HG03558 (cell line): ENCODE measurements around the gene EVI2A.
"Not testable (repeated sequence)": the region's sequence is repeated elsewhere in the genome, so short reads cannot be mapped to it uniquely, and the experiment has no call there.

Experiments used
- ATAC-seq: cut with Tn5 transposase; IDR thresholded peaks from one replicate; pipeline ENCODE4 v1.9.1; 2021; ENCODE audit warnings: moderate number of reproducible peaks; ENCODE audit not compliant: unreplicated experiment; ENCODE audit errors: extremely low read depth

EVI2A gene, protein sequence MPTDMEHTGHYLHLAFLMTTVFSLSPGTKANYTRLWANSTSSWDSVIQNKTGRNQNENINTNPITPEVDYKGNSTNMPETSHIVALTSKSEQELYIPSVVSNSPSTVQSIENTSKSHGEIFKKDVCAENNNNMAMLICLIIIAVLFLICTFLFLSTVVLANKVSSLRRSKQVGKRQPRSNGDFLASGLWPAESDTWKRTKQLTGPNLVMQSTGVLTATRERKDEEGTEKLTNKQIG

DNA sequence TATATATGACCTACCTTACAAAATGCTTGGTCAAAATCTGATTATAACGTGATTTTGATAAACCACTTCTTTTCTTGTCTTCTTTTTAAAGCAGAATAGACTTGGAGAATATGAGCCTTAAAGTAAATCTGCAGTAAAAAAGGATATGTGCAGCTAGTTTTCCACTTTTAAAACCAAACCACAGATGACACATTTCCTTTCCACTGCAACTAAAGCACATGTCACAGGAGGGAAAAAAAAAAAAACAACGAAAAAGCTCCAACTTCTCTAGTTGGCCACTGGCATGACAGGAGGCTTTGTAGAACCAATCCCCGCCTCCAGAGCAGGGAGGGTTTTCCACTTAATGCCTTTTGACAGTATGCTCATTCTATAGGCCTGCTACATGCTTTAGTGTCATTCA lies at the start of gene EVI2A:
Gene EVI2A (minus strand): TSS at position 142 of the 400 bp plus-strand sequence. CDS start 2,609 bp downstream, outside the sequence.
- no peak for ATAC-seq

GRCh38 chr17:31369266-31369665 lies 47.8 kb upstream of the EVI2A start:
- no peak for ATAC-seq

DNA sequence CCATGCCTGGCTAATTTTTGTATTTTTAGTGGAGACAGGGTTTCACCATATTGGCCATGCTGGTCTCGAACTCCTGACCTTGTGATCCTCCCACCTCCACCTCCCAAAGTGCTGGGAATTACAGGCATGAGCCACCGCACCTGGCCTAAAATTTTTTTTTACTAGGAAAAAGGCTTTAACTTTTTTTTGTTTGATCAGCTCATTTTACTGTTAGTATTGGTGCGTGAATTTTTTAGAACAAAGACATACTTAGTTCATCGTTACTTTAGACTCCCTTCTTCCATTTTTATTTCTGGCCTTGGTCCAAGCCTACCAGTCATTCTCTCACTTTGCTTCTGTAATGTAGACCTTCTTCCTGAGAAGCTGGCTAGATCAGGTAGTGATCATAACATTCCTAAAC lies 44.7 kb upstream of the EVI2A start:
- ATAC-seq, result no peak

GRCh38 chr17:31364012-31364411 lies 42.6 kb upstream of the EVI2A start:
- ATAC-seq, result no peak

DNA sequence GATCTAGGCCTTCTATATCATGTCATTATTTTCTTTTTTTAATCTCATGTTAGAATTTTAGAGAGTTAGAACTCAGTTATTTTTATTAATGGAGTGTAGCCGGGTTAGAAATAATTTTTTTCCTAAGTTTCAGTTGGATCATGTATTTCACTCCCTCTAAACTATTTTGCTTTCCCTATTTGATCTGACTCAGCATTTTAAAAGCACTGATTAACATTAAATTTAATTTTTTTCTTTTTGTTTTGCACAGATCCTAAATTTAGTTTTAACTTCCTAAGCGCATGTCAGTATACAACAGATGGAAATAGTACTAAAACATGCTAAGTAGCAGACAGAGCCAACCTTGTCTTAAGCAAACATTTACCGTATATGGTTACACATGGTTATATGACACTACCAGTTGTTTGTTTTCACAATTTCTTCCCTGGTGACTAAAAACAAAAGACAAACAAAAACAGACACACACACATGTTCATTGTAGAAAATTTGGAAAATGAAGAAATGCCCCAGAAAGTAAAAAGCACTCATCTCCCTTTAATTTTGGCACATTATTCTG lies 36.5 kb upstream of the EVI2A start:
- ATAC-seq, result no peak

GRCh38 chr17:31357091-31357490 lies 35.7 kb upstream of the EVI2A start:
- ATAC-seq, result no peak

DNA sequence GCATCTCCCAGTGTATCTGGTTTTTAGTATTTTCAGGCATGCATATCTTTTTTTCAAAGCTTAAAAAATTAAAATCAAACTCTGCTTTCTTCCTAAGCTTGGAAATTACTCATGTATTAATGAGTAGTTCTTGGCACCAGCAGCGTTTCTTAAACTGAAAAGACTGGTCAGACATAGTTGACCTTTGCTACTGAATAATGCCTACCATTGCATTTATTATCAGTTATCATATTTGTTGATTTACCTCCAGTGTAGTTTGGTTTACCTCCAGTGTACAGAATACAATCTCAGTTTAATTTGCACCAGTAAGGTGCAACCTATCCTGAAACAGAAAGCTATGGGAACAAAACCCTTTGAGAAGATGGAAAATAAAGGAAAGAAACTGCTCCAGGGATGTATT lies 34.5 kb upstream of the EVI2A start:
- ATAC-seq, result no peak

GRCh38 chr17:31349454-31349853 lies 28.0 kb upstream of the EVI2A start:
- no peak for ATAC-seq

GRCh38 chr17:31345191-31345747 lies 23.8 kb upstream of the EVI2A start:
- not testable (repeated sequence) for ATAC-seq

- no peak for ATAC-seq
These were observed 18.7 kb upstream of the EVI2A start for GRCh38 chr17:31339906-31340661.

DNA sequence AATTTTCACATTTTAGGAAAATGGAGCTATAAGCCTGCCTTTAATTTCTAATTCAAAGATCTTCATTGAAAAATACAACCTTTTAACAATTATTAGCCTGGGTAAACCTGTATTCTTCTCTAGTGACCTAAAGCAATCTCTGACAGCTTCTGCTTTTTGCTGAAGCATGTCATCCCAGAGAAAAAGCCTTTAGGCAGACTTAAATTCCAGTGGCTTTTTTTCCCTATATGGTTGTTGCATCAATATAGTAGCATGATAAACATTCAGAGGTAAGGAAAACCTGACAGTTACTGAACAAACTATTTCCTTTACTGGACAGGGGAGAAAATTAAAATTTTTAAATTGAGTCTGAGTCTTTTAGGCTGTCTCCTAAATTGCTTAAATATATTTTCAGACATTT lies 7.8 kb upstream of the EVI2A start:
- ATAC-seq, result no peak

DNA sequence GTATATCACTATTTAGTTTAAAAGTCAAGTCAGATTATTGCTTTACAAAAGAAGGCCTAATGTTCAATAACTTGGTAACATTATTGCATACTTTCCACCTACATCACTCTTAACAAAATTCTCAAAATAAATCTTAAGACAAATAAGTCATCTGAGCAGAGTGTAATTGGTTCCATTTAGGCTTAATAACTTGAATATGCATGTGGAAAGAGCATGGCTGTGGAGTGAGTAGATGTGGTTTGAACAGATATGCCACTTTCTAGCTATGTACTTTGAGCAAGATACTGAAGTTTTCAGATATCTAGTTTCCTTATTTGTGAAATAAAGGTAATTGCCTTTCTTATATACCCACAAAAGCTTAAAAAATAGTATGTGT lies 6.7 kb upstream of the EVI2A start:
- ATAC-seq, result no peak

DNA sequence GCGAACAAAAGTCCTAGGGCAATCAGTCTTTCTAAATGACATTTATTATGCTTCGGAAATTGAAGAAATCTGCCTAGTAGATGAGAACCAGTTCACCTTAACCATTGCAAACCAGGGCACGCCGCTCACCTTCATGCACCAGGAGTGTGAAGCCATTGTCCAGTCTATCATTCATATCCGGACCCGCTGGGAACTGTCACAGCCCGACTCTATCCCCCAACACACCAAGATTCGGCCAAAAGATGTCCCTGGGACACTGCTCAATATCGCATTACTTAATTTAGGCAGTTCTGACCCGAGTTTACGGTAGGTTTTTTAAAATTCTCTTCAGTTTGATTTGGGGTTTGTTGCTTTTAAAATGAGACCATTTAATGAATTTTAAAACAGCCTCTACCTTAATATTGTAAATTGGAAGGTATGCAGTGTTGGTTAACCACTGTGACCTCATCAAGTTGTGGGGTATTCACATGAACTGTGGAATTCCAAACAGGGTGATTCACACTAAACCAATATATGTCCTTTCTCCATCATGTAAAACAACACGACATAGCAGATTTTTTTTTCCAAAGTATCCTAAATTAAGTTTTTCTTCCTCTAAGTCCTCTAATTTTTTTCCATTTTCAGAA lies 6.2 kb upstream of the EVI2A start:
- ATAC-seq, result no peak

DNA sequence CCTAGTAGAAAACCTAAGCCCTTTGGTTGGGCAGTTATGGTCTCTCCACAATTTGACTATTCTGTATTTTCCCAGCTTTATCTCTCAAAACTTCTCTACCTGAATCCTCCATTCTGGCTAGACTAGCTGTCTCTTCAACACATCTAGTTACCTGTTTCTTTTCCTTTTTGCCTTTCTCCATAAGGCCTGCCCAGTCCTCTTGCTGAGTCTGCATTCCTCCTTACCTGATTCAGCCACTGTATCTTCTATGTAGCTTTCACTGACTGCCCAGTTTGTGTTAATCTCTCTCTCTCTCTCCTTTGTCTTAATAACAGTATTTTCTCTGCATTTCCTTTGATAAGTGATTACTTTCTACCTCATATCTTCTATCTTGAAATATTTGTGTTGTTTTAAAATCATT lies 2.1 kb upstream of the EVI2A start:
- no peak for ATAC-seq

GRCh38 chr17:31321966-31322365 lies 544 bp upstream of the EVI2A start:
- ATAC-seq, result no peak

DNA sequence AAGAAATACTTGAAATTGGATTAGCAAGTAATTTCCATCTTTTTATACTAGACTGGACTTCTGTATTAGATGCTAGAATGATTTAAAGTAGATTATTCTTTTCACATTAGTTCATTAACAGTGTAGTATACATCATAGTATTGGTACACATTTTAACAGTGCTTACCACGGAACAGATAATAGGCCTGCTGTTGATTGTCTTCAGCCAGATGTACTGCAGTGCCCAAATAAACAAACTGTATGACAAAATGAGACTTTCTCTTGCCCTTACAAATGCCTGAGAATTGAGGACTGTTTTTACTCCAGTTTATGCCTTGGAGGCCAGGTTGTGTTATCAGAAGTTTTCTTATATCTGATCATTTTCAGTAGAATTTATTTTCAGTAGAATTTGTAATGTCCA lies 631 bp downstream of the EVI2A start:
- ATAC-seq, result no peak

- no peak for ATAC-seq
These were observed 1.2 kb downstream of the EVI2A start for GRCh38 chr17:31320241-31320640.

DNA sequence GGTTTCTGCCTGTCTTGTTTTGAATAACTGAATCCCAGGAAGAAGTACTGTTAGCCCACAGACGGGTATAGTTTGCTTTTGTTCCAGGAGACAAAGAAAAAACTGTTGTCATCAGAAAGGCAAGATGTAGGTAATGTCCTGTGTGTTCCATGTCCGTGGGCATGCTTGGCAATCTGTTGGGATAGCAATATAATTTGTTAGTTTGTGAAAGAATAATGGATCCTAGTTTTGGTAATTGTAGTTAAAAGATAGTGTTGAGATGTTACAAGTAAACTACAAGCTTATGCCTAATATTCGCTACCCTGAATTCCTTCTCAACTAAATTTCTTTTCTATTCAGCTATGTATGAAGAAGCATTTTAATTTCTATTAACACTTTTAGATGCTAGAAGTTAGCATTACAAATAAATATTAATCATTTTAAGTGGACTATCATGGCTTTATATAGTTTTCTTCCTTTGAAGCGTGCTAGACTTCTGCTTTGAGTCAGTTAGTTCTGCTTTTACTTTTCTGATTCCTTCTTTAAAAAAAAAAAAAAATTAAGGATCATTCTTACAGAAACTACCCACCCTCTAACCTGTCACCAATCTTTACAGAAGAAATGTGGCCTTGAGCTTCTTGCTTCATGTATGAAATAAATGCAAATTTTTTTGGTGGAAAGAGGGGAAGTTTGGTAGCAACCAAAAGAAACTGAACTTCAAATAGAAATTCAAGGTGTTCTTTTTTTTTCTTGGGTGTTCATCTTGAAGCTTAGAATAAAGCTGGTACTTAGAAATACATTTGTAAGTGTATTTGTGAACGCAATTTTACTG lies 2.4 kb downstream of the EVI2A start:
- no peak for ATAC-seq

GRCh38 chr17:31318298-31318801 lies 3.1 kb downstream of the EVI2A start:
- ATAC-seq, result no peak

GRCh38 chr17:31314782-31315100 lies 6.7 kb downstream of the EVI2A start:
- ATAC-seq, result no peak
